Aorta (tissue), 5 donors: ENCODE data around the gene MAGEB6. TPM values are rescaled to one million over a fixed set of nuclear protein-coding genes. Genes with fewer than 3 reads are reported as not detected.
"Not testable (repeated sequence)": the region's sequence is repeated elsewhere in the genome, so short reads cannot be mapped to it uniquely, and the experiment has no call there.

Experiments
- ATAC-seq: fragments of 200-7000 bp; cut with Tn5 transposase; one replicate; pipeline ENCODE4 v1.9.1; 2022; ENCODE audit warnings: moderate library complexity; ENCODE audit not compliant: low FRiP score
- DNase-seq, 2 donors: peaks; one replicate each; pipeline ENCODE4 v3.0.0-alpha.2; 2020
- H3K27ac ChIP-seq, 2 donors: one replicate each; pipeline ENCODE4 v1.5.1; 2013; ENCODE audit warnings: low read length in 2 of 2, mild to moderate bottlenecking in 2 of 2, moderate library complexity in 2 of 2, control low read depth in 1 of 2, inconsistent platforms in 1 of 2, low read depth in 1 of 2
- H3K27me3 ChIP-seq, 2 donors: one replicate each; pipeline ENCODE4 v1.6.1; 2013; ENCODE audit warnings: control low read depth in 1 of 2, low read length in 1 of 2, mild to moderate bottlenecking in 1 of 2, moderate library complexity in 1 of 2; ENCODE audit not compliant: insufficient read depth in 2 of 2, control insufficient read depth in 1 of 2
- H3K36me3 ChIP-seq, 2 donors: one replicate each; pipeline ENCODE4 v1.6.1; 2013; ENCODE audit warnings: control low read depth in 1 of 2, low read length in 1 of 2, mild to moderate bottlenecking in 1 of 2; ENCODE audit not compliant: insufficient read depth in 2 of 2, control insufficient read depth in 1 of 2
- H3K4me1 ChIP-seq, 2 donors: one replicate each; pipeline ENCODE4 v1.6.1; 2013; ENCODE audit warnings: low read length in 2 of 2, control low read depth in 1 of 2, mild to moderate bottlenecking in 1 of 2, moderate library complexity in 1 of 2; ENCODE audit not compliant: insufficient read depth in 2 of 2, control insufficient read depth in 1 of 2
- H3K4me3 ChIP-seq, 2 donors: one replicate each; pipeline ENCODE4 v1.5.1; 2013; ENCODE audit warnings: low read length in 2 of 2, control low read depth in 1 of 2, mild to moderate bottlenecking in 1 of 2
- H3K9me3 ChIP-seq: one replicate; pipeline ENCODE4 v1.6.1; 2013; ENCODE audit warnings: mild to moderate bottlenecking, low read length; ENCODE audit not compliant: control insufficient read depth
- WGBS, 2 donors: extraction: QIAGEN DNeasy Blood & Tissue Kit; methylation state at CpG; one replicate each; pipeline ENCODE4 v1.1.7; 2013; 5-methylcytosine and 5-hydroxymethylcytosine counted together
- intact Hi-C, 2 donors: fragments of 100-400 bp; cut with DNase I; formaldehyde crosslinking; loops; one replicate each; pipeline versions ENCODE4 v1.14.2 to v1.15.0; 2022
- long read RNA-seq, 2 donors: library from polyadenylated mRNA; unstranded; transcript quantifications; one replicate each; pipeline ENCODE4 v2.0.0, GENCODE V29; 2020 to 2021
- polyA plus RNA-seq, 2 donors: library from polyadenylated mRNA; stranded (reverse); fragments of 200-250 nt; gene quantifications; one replicate each; pipeline ENCODE4 v1.2.3, GENCODE V29; 2013
- total RNA-seq, 2 donors: library from RNA; stranded (reverse); fragmentation: NEBNext Ultra II Directional; extraction: Animal tissue kit (Norgen Biotek cat#: 25700); gene quantifications; one replicate each; pipeline ENCODE4 v1.2.1, GENCODE V29; 2021
- donor health status: healthy with polysubstance abuse.
- donor health status: Bipolar disorder and iron deficiency.
- donor health status: DM: no; HTN: no; CAD: no.
- donor health status: DM: no; HTN: no; CAD: no.
- donor health status: DM: yes; HTN: yes; CAD: no.

MAGEB6 gene
- total RNA-seq (not detected), polyA plus RNA-seq (not detected)
- long read RNA-seq, donor 1: 0 reads
- long read RNA-seq, donor 2: 0 reads

GRCh38 chrX:26192204-26192603 lies at the start of gene MAGEB6:
Gene MAGEB6, plus strand, starts transcription at chrX:26192440. Its CDS starts 1,407 bp downstream, at chrX:26193847.
- intact Hi-C loops: no loop called here
- Histone ChIP-seq H3K9me3 (no peaks in the 10 kb centered on the region), H3K4me1 (no peaks in the 10 kb centered on the region), H3K27ac (no peak within 1 kb of the TSS), H3K36me3 (no peaks in the 10 kb centered on the region), H3K27me3 (no peaks in the 10 kb centered on the region), H3K4me3 (no peak within 1 kb of the TSS)
- 84 to 91% methylated on average over 17 of the region's 17 CpGs for WGBS, 2 donors
- ATAC-seq: no peak
- no peak for DNase-seq

- ATAC-seq: no peak
- H3K27ac ChIP-seq: no peak overlapping the region
- intact Hi-C loops: no loop called here
- H3K36me3 ChIP-seq: no peaks in the 10 kb centered on the region
- no peaks in the 10 kb centered on the region for H3K27me3 ChIP-seq
- H3K4me3 ChIP-seq: no peak overlapping the region
- 6 to 9% methylated on average over 2 of the region's 2 CpGs for WGBS, 2 donors
- H3K4me1 ChIP-seq: no peaks in the 10 kb centered on the region
- no peaks in the 10 kb centered on the region for H3K9me3 ChIP-seq
- DNase-seq: no peak
These were observed 46.2 kb upstream of the MAGEB6 start for GRCh38 chrX:26146024-26146423.

GRCh38 chrX:26160301-26160700 lies 31.9 kb upstream of the MAGEB6 start, which contains the start of gene MAGEB6B:
Gene MAGEB6B, plus strand, starts transcription at chrX:26160601. Its CDS starts 0 bp downstream, at chrX:26160601.
- WGBS, 2 donors: 90 to 95% methylated on average over 10 of the region's 10 CpGs
- no peaks in the 10 kb centered on the region for H3K36me3 ChIP-seq
- no peak within 1 kb of the TSS for H3K4me3 ChIP-seq
- ATAC-seq (no peak), DNase-seq (no peak)
- no peaks in the 10 kb centered on the region for H3K27me3 ChIP-seq
- H3K9me3 ChIP-seq: no peaks in the 10 kb centered on the region
- intact Hi-C loops: no loop called here
- no peak within 1 kb of the TSS for H3K27ac ChIP-seq
- no peaks in the 10 kb centered on the region for H3K4me1 ChIP-seq

- no peak overlapping the region for H3K4me3 ChIP-seq
- ATAC-seq: no peak
- H3K27me3 ChIP-seq: no peaks in the 10 kb centered on the region
- no peaks in the 10 kb centered on the region for H3K36me3 ChIP-seq
- no peaks in the 10 kb centered on the region for H3K9me3 ChIP-seq
- intact Hi-C loops: no loop called here
- no peaks in the 10 kb centered on the region for H3K4me1 ChIP-seq
- no peak overlapping the region for H3K27ac ChIP-seq
- no peak for DNase-seq
These were observed 11.3 kb downstream of the MAGEB6 start for GRCh38 chrX:26203561-26203960.

GRCh38 chrX:26204717-26205116 lies 12.5 kb downstream of the MAGEB6 start:
- H3K4me3 ChIP-seq, ATAC-seq, H3K36me3 ChIP-seq, H3K9me3 ChIP-seq, intact Hi-C loops, H3K27me3 ChIP-seq, H3K27ac ChIP-seq, DNase-seq, H3K4me1 ChIP-seq: not testable (repeated sequence)
- WGBS, 2 donors: 94 to 97% methylated on average over 25 to 27 of the region's 27 CpGs

GRCh38 chrX:26208012-26208411 lies 15.8 kb downstream of the MAGEB6 start:
- DNase-seq (no peak), ATAC-seq (no peak)
- Histone ChIP-seq H3K36me3 (no peaks in the 10 kb centered on the region), H3K9me3 (no peaks in the 10 kb centered on the region), H3K27ac (no peak overlapping the region), H3K4me1 (no peaks in the 10 kb centered on the region), H3K4me3 (no peak overlapping the region), H3K27me3 (no peaks in the 10 kb centered on the region)
- 29 to 41% methylated on average over 3 of the region's 3 CpGs for WGBS, 2 donors
- intact Hi-C loops: no loop called here

GRCh38 chrX:26215869-26216268 lies 23.6 kb downstream of the MAGEB6 start, which contains the start of gene MAGEB5:
Gene MAGEB5, plus strand, starts transcription at chrX:26216169. Its CDS starts 1,133 bp downstream, at chrX:26217302.
- ATAC-seq (no peak), DNase-seq (no peak)
- 68 to 93% methylated on average over 5 of the region's 5 CpGs for WGBS, 2 donors
- Histone ChIP-seq H3K27me3 (no peaks in the 10 kb centered on the region), H3K4me3 (no peak within 1 kb of the TSS), H3K9me3 (no peaks in the 10 kb centered on the region), H3K4me1 (no peaks in the 10 kb centered on the region), H3K36me3 (no peaks in the 10 kb centered on the region), H3K27ac (no peak within 1 kb of the TSS)
- intact Hi-C loops: no loop called here

GRCh38 chrX:26219351-26219750 lies 27.1 kb downstream of the MAGEB6 start:
- intact Hi-C loops: no loop called here
- Histone ChIP-seq H3K36me3 (no peaks in the 10 kb centered on the region), H3K4me1 (no peaks in the 10 kb centered on the region), H3K27ac (no peak overlapping the region), H3K27me3 (no peaks in the 10 kb centered on the region), H3K4me3 (no peak overlapping the region), H3K9me3 (no peaks in the 10 kb centered on the region)
- DNase-seq (no peak), ATAC-seq (no peak)
- WGBS, 2 donors: 54% methylated on average over 7 of the region's 7 CpGs

- no peaks in the 10 kb centered on the region for H3K36me3 ChIP-seq
- intact Hi-C loops: no loop called here
- WGBS, 2 donors: 43 to 51% methylated on average over 1 of the region's 1 CpG
These were observed 41.9 kb downstream of the MAGEB6 start for GRCh38 chrX:26234177-26234576.

More at GRCh38 chrX:26234177-26234576, 41.9 kb downstream of the MAGEB6 start:
- ATAC-seq (no peak), DNase-seq (no peak)
- Histone ChIP-seq H3K27ac (no peak overlapping the region), H3K4me1 (no peaks in the 10 kb centered on the region), H3K9me3 (no peaks in the 10 kb centered on the region), H3K4me3 (no peak overlapping the region), H3K27me3 (no peaks in the 10 kb centered on the region)
